Fibroblast of villous mesenchyme (primary cell): ENCODE data around the gene ATP11A. TPM values are rescaled to one million over a fixed set of nuclear protein-coding genes. Genes with fewer than 3 reads are reported as not detected.

Source experiments
- DNase-seq: peaks from one replicate; pipeline ENCODE4 v3.0.0-alpha.2; 2010; ENCODE audit warnings: low read depth
- H3K4me3 ChIP-seq: 2 replicates; pipeline ENCODE4 v1.5.1; 2011; ENCODE audit warnings: low read depth, mild to moderate bottlenecking, low read length
- total RNA-seq: library from RNA; depleted of rRNA; stranded (reverse); fragments of >200 nt; gene quantifications from 2 replicates; pipeline ENCODE4 v1.2.3, GENCODE V29; 2012
- TF ChIP-seq, protein P1 (sequence below): IDR thresholded peaks from 2 replicates; pipeline ENCODE4 v1.5.1; 2012; ENCODE audit warnings: low read depth, mild to moderate bottlenecking, low read length; ENCODE audit not compliant: insufficient read depth

Gene ATP11A
- total RNA-seq, 1 donor = 6.9 TPM

DNA sequence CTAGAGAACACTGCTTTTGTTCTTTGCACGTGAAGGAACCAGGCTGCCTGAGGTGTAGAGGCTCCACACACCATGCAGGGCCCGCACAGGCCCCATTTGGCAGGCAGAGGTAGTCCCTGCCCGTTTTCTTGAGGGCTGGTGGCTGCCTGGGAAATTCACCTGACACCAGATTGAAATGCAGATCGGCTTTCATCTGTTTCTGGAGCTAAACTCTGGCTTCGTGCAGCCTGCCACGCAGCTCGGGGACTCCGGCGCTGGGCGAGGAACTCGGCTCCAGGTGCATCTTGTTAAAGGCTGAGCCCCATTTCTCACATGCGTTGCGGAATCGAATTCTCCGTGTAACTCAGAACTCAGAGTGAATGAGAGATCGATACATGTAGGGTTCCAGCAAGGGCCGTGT lies 37.7 kb downstream of the ATP11A start:
- H3K4me3 ChIP-seq = no peak overlapping the region
- no peak for DNase-seq
- TF ChIP-seq, protein P1, sequence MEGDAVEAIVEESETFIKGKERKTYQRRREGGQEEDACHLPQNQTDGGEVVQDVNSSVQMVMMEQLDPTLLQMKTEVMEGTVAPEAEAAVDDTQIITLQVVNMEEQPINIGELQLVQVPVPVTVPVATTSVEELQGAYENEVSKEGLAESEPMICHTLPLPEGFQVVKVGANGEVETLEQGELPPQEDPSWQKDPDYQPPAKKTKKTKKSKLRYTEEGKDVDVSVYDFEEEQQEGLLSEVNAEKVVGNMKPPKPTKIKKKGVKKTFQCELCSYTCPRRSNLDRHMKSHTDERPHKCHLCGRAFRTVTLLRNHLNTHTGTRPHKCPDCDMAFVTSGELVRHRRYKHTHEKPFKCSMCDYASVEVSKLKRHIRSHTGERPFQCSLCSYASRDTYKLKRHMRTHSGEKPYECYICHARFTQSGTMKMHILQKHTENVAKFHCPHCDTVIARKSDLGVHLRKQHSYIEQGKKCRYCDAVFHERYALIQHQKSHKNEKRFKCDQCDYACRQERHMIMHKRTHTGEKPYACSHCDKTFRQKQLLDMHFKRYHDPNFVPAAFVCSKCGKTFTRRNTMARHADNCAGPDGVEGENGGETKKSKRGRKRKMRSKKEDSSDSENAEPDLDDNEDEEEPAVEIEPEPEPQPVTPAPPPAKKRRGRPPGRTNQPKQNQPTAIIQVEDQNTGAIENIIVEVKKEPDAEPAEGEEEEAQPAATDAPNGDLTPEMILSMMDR = no peak

DNA sequence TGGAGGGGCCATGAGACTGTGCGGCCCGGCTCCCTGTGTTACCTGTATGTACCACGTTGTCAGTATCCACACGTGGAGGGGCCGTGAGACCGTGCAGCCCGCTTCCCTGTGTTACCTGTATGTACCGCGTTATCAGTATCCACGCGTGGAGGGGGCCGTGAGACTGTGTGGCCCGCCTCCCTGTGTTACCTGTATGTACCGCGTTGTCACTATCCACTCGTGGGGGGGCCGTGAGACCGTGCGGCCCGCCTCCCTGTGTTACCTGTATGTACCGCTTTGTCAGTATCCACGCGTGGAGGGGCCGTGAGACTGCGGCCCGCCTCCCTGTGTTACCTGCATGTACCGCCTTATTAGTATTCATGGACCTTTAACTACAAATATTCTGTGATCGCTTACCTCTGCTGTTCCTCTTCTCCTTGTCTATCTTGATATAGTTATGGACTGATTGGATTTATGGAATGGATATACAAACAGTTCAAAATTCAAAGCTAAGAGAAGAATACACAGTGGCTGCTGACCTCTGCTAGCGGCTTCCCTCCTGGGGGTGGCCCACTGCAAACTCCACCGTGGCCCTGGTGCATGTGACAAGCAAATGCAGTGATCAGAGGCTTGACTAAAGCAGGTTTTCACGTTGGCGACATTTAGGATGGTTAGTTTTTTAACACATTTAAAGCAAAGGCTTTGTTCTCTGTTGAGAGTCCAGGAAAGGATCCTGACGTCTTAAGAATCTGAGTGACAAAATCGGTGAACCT lies 38.7 kb downstream of the ATP11A start:
- no peak for DNase-seq
- H3K4me3 ChIP-seq = no peak overlapping the region
- TF ChIP-seq, protein P1 = no peak

DNA sequence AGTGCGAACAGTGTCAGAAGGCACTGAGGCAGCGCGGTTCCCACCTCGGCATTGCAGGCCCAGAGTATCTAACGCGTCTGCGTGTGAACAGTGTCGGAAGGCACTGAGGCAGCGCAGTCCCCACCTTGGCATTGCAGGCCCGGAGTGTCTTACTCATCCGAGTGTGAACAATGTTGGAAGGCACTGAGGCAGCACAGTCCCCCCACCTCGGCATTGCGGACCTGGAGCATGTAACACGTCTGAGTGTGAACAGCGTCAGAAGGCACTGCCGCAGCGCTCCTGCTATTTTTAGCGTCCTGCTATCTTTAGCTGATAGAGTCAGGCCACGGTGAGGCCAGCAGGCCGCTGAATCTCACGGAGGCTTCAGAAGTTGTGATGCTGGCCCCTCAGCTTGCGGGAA lies 39.6 kb downstream of the ATP11A start:
- H3K4me3 ChIP-seq = no peak overlapping the region
- TF ChIP-seq, protein P1 = no peak
- DNase-seq = peak; percentile 65

DNA sequence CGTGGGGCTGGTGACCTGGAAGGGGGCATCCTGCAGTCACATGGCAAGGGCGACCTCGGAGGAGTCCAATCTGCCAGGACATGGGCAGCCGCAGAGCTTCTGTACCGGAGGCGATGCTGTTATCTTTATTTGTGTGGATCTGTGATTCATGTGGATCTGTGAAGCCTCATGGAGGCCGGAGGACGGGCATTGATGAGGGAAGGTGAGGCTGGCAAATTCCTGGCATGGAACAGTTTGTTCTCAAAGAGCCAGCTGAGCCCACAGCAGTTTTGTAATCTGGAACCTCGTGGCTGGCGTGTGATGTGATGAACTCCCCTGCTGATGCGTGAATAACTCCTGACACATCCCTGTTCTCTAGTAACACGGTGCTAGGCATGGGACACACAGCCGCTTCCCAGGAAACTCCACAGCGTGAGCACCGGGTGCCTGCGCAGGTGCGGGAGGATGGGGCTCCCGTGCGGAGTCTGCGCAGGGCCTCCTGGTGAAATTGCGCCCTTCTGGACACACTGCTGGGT lies 40.4 kb downstream of the ATP11A start:
- TF ChIP-seq, protein P1 = no peak
- H3K4me3 ChIP-seq = no peak overlapping the region
- DNase-seq = peak; percentile 76

- no peak for DNase-seq
- TF ChIP-seq, protein P1 = no peak
- H3K4me3 ChIP-seq = no peak overlapping the region
These were observed 42.1 kb downstream of the ATP11A start for GRCh38 chr13:112731667-112732616.

GRCh38 chr13:112732679-112733078 lies 42.8 kb downstream of the ATP11A start:
- H3K4me3 ChIP-seq = no peak overlapping the region
- TF ChIP-seq, protein P1 = no peak
- no peak for DNase-seq
